Measurements from ENCODE around the gene DIAPH3.

GRCh38 chr13:59873309-59873708, 290.4 kb downstream of the DIAPH3 start:
- no peak for TF ChIP-seq POLR2AphosphoS5 (IDR thresholded peaks at IDR 0.05; ENCODE audit: low read depth, low read length)
- TF ChIP-seq POLR2A (IDR thresholded peaks at IDR 0.05; ENCODE audit: low read depth, low read length): no peak
- no peak for TF ChIP-seq TAF1 (IDR thresholded peaks at IDR 0.05; ENCODE audit: low read depth, low read length)
